GM21447 (cell line): ENCODE measurements around the gene DISC1.
"Not testable (repeated sequence)": the region's sequence is repeated elsewhere in the genome, so short reads cannot be mapped to it uniquely, and the experiment has no call there.

Experiments used
- ATAC-seq: cut with Tn5 transposase; IDR thresholded peaks from one replicate; pipeline ENCODE4 v1.9.1; 2021; ENCODE audit not compliant: unreplicated experiment

Gene DISC1

DNA sequence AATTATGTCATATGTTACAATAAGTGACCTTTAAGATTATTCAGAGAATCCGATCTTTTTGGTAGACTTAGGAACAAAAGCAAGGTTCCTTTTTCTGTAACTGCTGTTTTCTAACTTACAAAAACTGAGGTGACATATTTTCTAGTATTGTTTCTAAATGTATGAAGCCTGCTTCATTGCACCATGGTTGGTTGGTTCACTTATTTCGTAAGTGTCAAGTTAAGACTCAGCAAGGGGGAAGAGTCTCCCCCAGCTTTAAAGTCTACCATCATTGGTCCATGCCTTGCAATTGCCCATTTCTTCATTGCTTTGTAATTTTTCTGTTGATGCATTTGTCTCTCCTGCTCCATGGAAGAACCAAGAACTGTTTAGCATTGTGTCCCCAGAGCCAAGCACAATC, 136.9 kb downstream of the DISC1 start:
- no peak for ATAC-seq

DNA sequence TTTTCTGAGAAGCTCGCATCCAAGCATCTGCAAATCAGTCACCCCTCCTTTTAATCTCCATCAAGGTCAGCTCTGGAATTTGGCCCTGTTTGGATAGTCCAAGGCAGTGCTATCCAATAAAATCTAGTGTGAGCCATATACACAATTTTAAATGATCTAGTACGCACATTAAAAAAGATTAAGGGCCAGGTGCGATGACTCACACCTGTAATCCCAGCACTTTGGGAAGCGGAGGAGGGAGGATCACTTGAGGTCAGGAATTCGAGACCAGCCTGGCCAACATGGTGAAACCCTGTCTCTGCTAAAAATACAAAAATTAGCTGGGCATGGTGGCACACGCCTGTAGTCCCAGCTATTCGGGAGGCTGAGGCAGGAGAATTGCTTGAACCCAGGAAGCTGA, 139.2 kb downstream of the DISC1 start:
- ATAC-seq: not testable (repeated sequence)

DNA sequence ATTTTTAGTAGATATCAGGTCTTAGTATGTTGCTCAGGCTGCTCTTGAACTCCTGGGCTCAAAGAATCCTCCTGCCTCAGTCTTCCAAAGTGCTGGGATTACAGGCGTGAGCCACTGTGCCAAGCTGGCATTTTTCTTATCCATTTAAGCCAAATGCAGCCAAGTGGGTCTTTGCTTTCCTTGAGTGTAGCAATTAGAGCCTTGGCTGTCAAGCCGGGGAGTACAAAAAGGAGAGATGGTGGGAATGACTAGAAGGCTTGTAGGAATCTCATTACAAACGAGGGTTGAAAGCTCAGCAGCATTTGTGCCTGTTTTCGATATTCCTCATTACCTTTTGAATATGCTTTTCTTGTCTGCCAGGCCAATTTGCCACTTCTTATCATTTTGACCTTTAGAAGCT, 140.9 kb downstream of the DISC1 start:
- no peak for ATAC-seq

DNA sequence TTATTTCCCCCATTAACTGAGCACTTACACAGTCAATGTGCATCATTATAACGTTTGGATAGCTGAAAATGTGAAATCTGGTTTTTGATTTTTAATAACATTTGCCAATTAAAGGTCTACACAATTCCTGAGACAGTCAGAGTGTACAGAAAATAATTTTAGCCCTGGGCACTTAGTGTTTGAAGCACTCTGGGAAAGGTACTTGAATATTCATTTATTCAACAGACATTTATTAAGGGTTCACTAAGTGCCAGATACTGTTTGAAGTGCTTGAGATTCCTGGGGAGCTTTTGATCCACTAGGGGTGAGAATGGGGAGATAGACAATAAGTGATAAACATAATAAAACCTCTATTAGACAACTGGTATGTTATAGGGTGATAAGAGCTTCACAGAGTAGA, 141.8 kb downstream of the DISC1 start:
- ATAC-seq: no peak

DNA sequence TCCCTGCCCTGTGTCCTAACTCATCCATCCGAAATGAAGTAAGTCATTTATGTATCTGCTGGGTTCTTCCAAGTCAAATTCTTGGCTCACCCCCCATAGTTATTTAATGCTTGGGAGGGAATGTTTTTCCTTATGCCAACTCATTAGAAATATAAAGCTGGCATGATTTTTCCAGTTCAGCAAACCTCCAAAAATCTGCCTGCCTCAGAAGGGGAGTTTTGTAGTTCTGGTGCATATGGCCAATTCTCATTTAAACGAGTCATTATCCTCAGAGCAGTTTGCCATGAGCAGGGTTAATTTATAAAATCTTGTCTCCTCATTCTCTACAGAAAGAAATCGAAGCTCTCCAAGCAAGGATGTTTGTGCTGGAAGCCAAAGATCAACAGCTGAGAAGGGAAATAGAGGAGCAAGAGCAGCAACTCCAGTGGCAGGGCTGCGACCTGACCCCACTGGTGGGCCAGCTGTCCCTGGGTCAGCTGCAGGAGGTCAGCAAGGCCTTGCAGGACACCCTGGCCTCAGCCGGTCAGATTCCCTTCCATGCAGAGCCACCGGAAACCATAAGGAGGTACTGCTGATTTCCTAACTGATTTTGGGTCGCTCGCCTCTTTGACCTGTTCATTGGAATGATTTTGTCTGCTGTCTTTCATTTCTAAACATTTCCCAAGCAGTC, 144.1 kb downstream of the DISC1 start:
- ATAC-seq: no peak

DNA sequence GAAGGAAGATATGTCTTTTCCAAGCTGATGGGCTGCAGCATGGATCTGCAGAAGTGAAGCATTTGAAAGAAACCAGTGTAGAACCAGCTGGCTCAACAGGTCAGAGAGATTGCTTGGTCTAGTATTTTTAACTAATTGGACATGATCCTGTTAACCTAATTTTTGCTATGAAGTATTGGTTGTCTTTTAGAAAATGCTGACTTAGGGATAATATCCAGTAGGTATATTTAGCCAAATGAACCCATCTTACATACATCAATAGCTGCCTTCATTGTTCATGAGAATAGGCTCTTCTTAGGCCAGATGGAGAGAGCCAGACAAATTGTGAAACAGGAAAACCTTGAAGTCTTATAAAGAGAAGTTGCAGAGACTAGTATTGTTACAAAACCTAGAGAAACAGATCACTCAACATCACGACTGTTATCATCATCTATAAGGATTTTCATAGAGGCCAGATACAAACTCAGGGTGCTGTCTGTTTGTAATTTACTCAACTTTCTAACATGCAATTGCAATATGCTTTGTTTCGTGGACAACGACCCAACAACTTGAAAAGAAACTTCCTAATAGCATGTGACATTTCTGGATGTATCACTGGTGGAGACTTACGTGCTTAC, 148.2 kb downstream of the DISC1 start:
- no peak for ATAC-seq

DNA sequence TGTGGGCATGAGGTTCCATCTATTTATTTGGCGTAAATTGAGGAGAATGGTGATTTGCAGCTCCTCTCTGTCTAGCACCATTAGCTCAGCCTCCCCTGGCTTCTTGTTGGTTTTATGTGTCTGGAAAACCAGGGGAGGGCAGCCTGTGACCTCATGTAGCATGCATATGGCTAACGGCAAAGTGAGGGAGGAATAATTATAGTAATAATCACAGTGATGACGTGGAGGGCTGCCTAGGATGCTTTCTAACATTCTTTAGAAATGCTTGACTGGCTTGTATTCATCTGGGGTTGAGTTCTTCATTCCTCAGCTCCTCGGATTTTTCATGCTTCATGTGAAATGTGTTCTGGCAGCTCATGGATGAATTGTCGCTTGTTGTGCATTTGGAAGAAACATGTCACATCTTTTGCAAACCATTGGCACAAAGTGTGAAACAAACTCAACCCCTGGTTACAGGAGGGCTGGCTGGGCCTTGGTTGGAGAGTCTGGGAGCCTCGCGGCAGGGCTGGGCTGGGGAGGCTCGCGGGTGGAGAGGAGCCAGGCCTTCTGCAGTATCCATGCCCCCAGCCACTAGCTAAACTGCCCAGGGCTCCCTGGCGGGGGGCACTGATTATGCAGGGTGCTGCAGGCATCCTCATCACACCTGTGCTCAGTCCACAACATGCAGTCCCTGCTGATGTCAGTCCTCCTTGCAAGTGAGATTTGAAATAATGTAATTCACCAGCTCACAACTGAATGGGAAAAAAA, 149.6 kb downstream of the DISC1 start:
- ATAC-seq: no peak

DNA sequence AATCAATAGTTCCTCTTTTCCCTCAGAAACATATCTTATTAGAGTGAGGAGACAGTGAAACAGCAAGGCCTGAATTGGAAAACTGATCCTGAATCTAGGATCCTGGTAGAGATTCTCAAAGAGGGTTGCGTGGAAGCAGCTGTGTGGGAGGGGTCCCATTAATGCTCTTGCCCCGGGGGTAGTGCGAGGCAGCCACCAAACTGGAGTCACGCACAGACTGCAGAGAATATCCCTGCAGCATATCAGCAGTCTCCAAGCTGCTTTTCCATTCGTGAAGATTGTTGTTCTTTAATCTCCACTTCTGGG, 150.1 kb downstream of the DISC1 start:
- no peak for ATAC-seq

DNA sequence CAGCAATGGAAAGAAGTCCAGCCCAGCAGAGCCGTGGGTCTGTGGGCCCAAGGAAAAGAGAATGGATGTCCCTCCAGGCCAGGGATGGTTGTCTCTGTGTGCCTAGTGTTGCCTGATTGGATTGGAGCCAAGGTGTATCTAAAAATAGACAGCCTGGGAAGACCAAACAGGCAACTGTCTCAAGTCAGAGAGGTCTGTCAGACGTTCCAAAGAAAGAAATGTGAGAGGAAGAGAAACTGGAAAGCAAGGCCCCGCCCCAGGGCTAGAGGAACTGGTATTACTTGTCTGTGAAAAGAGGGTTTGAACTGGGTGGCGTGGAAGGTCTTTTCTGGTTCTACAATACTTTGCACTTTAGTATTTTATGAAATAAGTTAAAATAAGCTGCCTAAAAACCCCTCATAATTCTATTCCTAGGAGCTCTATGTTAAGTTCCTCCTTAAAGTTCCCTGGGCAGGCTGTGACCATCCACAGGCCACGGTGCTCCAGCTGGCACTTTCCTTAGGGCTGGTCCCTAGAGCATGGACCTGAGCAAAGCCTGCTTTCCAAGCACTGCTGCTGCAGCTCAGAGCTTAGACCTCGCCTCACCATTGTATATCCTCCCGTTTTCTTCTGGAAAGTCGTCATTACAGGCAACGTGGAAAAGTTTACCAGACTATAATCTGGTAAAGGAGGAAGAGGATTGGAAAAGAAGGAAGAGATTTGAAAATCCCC, 151.6 kb downstream of the DISC1 start:
- no peak for ATAC-seq

DNA sequence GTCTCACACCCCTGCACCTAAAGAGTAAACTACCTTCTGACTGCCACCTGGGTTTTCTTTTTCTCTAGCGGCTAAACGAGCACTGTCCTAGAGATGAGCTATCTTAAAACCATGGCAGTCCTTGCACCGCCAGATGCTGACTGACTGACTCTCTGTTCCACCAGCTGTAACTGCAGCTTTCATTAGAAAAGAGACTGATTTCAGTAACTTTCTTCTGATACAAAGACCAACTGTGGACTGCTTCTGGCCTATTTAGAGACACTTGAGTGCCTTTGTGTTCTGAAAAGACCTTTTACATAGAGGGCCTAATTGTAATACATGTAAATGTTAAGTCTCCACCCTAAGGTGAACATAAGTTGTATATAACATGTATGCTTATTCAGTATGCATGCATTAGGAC, 152.5 kb downstream of the DISC1 start:
- ATAC-seq: no peak

DNA sequence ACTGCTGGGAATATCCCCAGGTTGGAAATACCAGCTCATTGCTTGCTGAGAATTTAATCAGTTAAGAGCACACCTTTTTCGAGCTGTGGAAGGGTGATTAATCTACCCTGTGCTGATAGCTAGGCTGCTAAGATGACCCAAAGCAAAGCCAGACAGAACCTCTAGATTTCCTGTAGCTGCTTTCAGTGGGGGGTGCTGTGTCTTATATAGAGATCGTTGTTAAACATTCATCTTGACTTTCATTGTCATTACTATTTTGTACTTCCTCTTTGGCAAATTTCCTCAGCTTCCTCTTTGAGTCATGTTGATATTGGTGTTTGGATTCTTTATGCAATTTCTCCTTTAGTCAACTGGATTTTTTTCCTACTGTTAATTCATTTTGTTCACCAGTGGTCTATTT, 155.3 kb downstream of the DISC1 start:
- ATAC-seq: no peak

DNA sequence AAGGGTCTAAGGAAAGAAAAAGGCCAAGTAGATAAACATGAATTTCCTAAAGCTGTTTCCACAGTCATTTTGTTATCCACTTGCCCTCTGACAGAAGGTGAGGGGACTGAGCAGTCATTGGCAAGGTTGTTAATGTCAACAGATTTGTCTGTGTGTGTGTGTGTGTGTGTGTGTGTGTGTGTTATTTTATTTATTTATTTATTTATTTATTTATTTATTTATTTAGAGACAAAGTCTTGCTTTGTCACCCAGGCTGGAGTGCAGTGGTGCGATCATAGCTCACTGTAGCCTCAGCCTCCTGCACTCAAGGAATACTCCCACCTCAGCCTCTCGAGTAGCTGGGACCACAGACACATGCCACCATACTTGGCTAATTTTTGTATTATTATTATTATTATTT, 158.5 kb downstream of the DISC1 start:
- not testable (repeated sequence) for ATAC-seq

DNA sequence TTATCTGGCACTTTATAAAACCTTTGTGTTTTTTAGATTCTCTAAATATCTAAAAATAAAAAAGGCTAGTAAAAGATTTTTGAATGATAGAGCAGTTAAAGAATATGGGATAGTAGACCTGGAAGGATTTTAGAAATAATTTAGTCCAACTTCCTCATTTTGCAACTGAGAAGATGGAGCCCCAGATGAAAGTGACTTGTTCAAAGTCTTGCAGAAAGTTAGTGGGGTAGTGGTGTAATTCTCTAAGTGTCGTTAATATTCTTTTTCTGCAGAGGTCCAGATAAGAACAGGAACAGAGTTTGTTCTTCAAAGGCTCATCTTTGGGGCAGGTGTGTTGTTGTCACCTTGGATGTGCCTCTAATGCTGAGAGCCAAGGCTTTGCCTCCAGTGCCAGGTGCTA, 159.5 kb downstream of the DISC1 start:
- ATAC-seq: no peak

DNA sequence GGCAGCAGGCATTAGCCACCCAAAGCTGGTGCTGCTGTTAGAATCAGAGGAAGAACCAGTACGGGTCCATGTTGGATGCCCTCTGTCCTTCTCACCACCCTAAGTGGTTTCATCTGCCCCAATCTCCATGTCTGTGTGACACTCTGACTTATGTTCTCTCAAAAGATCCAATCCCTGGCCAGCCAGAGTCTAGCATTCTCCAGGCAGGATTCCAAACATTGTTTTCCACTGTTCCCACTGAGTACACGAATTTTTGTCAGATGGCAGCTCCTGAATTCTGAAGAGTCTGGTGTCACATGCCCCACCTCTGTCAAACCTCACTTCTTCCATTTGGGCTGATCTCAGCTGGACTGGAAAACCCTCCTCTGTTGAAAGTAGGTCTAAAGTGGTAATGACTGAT, 166.0 kb downstream of the DISC1 start:
- ATAC-seq: no peak

DNA sequence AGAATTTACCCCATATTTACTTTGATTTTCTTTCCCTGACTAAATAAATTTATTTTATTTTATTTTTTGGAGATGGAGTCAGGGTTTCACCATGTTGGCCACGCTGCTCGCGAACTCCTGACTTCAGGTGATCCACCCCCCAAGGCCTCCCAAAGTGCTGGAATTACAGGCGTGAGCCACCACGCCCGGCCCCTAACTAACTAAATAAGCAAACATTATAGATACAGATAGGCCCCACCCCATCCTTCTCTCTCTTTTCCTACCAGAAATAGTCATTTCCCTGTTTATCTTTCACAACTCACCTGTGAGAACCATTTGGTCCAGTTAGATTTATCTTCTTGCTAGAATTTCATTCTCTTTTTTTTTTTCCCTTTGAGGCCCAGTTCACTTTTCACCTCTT, 167.3 kb downstream of the DISC1 start:
- ATAC-seq: no peak

DNA sequence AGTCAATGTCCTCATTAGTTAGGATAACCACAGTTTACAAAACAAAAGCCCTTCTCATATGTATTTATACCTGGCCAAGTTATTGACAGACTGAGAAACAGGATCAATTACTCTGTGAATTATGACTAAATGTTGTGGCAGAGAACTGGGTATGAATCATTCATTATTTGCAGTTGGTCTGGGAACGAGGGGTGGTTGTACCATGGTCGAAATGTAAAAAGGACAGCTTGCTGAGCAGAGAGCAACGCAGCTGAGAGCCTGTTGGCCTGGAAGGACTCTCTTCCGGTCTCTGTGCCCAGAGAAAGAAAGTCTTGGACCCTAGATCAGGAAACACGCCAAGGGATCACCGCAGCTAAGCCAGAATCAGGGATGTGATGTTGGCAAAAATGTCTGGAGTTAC, 169.6 kb downstream of the DISC1 start:
- no peak for ATAC-seq

DNA sequence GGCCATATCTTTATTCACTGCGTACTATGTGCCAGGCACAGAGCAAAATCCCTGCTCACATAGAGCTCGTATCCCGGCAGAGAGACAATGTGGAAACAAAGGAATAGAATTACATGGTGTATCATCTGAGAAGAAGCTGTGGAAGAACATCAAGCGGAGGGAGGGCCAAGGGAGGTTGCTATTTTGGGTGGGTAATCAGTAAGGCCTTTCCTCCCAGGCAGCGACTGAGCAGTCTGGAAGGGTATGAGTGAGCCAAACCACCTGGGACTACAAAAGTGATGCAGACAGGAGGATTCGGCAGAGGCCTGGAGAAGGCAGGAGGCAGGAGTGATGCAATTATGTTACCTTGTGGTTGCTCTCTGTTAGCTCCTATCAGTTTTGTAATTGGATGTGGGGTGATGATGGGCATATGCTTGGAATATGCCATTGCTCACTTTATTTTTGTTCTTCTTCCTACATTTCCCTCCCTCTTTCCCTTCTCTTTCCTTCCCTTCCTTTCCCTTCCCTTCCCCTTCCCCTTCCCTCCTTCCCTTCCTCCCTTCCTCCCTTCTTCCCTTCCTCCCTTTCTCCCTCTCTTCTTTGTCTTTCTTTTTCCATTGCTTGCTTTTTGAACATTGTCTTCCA, 172.9 kb downstream of the DISC1 start:
- no peak for ATAC-seq

DNA sequence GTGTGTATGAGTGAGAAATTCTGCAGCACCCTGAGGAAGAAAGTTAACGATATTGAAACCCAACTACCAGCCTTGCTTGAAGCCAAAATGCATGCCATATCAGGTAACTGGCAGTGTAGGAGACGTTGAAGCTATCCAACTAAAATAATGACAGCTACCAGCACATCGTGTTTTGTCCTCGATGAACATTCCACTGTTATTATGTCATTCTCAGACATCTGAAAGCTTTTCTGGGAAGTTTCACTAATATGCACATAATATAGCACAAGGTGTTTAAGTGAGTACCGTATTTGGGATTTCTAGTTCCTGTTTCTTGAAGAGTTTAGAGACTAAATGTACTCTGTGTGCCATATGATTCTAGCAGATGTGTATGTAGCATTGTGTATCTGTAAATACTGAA, 173.5 kb downstream of the DISC1 start:
- no peak for ATAC-seq

DNA sequence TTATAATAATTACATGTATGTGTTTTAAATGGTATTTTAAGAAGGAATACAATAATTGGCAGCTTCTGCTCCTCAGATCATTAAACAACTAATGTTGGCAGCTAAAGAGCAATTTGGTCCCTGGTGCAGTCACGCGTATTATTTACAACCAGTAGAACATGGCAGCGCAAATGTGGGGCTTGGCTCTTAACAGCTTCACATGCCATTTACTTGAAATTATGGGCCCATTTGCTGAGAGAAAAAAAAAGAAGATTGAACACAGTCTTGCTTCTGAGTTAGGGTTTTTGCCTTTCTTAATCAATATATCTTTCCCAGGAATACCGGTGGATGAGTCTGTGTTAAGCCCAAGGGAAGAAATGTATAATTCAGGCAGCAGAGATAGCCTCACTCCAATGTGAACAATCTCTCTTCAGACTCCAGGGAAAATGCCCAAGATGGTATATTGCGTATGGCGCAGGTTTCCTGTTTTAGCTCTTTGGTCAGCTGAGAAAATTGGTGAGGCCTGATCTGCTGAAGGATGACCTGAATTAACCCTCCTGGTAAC, 174.5 kb downstream of the DISC1 start:
- no peak for ATAC-seq

DNA sequence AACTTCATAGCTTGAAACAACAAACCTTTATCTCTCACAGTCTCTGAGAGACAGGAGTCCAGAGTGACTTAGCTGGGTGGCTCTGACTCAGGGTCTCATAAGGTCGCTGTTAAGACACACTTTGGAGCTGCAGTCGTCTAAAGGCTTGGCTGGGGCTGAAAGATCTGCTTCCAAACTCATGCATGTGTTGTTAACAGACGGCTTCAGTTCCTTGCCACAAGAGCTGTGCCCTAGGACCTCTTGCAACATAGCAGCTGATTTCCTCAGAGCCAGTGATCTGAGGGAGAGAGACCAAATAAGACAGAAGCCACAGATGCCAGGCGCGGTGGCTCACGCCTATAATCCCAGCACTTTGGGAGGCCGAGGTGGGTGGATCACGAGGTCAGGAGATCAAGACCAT, 176.8 kb downstream of the DISC1 start:
- ATAC-seq: no peak
